GM21619 (cell line): Measurements from ENCODE around the gene PLCZ1.

Experiments
- ATAC-seq: cut with Tn5 transposase; IDR thresholded peaks from one replicate; pipeline ENCODE4 v1.9.1; 2021; ENCODE audit not compliant: unreplicated experiment

The PLCZ1 gene

DNA sequence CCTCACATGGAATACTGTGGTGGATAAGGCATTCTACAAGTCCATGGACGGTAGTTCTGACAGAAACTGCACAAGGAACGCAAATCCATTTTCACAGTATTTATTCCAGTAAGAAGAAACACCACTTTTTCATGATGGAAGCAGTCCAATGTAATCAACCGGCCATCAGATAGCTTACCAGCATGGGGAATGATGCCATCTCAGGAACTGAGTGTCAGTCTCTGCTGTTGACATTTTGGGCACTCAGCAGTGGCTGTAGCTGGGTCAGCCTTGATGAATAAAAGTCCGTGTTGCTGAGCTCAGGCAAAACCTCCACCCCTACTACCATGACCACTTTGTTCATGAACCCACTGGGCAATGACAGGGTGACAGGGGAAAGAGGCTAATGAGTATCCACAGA, 103.4 kb downstream of the PLCZ1 start:
- ATAC-seq = no peak
